Stimulated activated CD4-positive, alpha-beta T cell treated with anti-CD3 and anti-CD28 coated beads, Interleukin-1b, Interleukin-23, amount 100 ng/mL, for 48 hours (primary cell): ENCODE data around the gene LCT.
"Not testable (repeated sequence)": the region's sequence is repeated elsewhere in the genome, so short reads cannot be mapped to it uniquely, and the experiment has no call there.

Experiments used
- DNase-seq: peaks from one replicate; pipeline ENCODE4 v3.0.0-alpha.2; 2020

LCT gene

GRCh38 chr2:135796606-135797005 lies 40.4 kb downstream of the LCT start:
- DNase-seq: no peak

GRCh38 chr2:135795641-135796040 lies 41.3 kb downstream of the LCT start:
- DNase-seq: not testable (repeated sequence)

GRCh38 chr2:135792401-135793150 lies 44.4 kb downstream of the LCT start:
- DNase-seq: no peak

- DNase-seq: no peak
Measured at GRCh38 chr2:135791418-135792190, 45.4 kb downstream of the LCT start.

GRCh38 chr2:135790423-135790822 lies 46.6 kb downstream of the LCT start:
- no peak for DNase-seq

- DNase-seq: no peak
Measured at GRCh38 chr2:135786823-135787222, 50.2 kb downstream of the LCT start.

- no peak for DNase-seq
Measured at GRCh38 chr2:135785032-135785431, 52.0 kb downstream of the LCT start.

- no peak for DNase-seq
Measured at GRCh38 chr2:135783439-135783838, 53.5 kb downstream of the LCT start.

- DNase-seq: no peak
Measured at GRCh38 chr2:135782231-135782630, 54.8 kb downstream of the LCT start.

GRCh38 chr2:135776367-135776766 lies 60.6 kb downstream of the LCT start:
- DNase-seq: no peak

GRCh38 chr2:135775420-135775819 lies 61.6 kb downstream of the LCT start:
- DNase-seq: no peak

GRCh38 chr2:135773917-135774316 lies 63.1 kb downstream of the LCT start:
- DNase-seq: no peak

GRCh38 chr2:135773319-135773718 lies 63.7 kb downstream of the LCT start:
- DNase-seq: no peak

- DNase-seq: no peak
Measured at GRCh38 chr2:135768863-135769262, 68.1 kb downstream of the LCT start.

- no peak for DNase-seq
Measured at GRCh38 chr2:135762530-135762929, 74.5 kb downstream of the LCT start.

- no peak for DNase-seq
Measured at GRCh38 chr2:135762022-135762421, 75.0 kb downstream of the LCT start.

- DNase-seq: no peak
Measured at GRCh38 chr2:135756692-135757091, 80.3 kb downstream of the LCT start.

- no peak for DNase-seq
Measured at GRCh38 chr2:135755573-135755972, 81.4 kb downstream of the LCT start.

GRCh38 chr2:135745545-135745944 lies 91.4 kb downstream of the LCT start:
- no peak for DNase-seq

GRCh38 chr2:135744760-135745314 lies 92.1 kb downstream of the LCT start:
- peak; percentile 55 for DNase-seq

GRCh38 chr2:135743860-135744259 lies 93.1 kb downstream of the LCT start:
- no peak for DNase-seq

GRCh38 chr2:135742325-135742757 lies 94.6 kb downstream of the LCT start:
- no peak for DNase-seq

GRCh38 chr2:135741395-135742324 lies 95.3 kb downstream of the LCT start, which contains the start of gene UBXN4:
TSS of gene UBXN4 (plus strand) at chr2:135741855. CDS start at chr2:135741930, 75 bp downstream.
- peak; percentile 98 for DNase-seq
